Measurements from ENCODE around the gene DR1. TPM values are rescaled to one million over a fixed set of nuclear protein-coding genes. Genes with fewer than 3 reads are reported as not detected.

DR1 gene
- total RNA-seq, 1 experiment from 2014 or later = 87.3 TPM

DNA sequence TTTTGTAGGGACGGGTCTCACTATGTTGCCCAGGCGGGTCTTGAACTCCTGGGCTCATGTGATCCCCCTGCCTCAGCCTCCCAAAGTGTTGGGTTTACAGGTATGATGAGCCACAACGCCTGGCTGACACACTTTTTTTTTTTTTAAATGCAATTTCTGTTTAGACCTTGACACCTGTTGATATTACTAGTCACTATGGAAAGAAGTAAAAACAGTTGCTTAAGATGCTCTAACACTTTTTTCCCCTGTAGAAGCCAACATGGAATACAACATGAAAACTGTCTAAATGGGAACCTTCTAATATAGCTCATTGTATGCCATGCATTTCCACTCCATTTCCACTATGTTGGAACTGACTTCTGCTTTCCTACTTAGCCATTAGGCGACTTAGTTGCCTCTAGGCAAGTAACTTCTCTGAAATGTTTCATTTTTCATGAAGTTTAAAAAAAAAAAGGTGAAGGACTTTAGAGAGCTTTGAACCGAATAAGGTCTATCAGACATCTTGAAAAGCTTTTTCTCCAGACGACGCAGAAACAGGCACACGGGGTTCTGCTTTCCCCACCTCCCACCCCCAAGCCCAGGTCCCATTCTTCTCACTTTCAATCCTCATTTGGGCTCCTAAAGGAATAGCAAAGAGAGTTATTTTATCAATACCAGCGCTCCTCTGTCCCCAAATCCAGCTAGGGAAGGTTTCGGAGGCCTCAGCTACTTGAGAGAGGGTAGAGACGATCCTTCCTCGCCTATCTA, 648 bp upstream of the DR1 start:
- Histone ChIP-seq H2BK5ac (ENCODE audit: insufficient read length, low read length) (no peak overlapping the region), H2BK20ac (ENCODE audit: low read depth, low read length, poor library complexity, severe bottlenecking) (no peak overlapping the region), H3K14ac (ENCODE audit: insufficient read depth, low read length) (peak overlapping the region; percentile 83; the same call in 1 of the 2 replicates), H3K4ac (ENCODE audit: low read depth, low read length) (no peak overlapping the region; the same call in 1 of the 2 replicates), H4K5ac (ENCODE audit: insufficient read length, low read depth, low read length) (no peak overlapping the region), H3K9me3 (ENCODE audit: control insufficient read depth, low read depth, low read length) (no peaks in the 10 kb centered on the region), H4K20me1 (ENCODE audit: control insufficient read depth, insufficient read depth, insufficient read length) (peaks cover 3% of the 10 kb centered on the region), H3K79me2 (ENCODE audit: insufficient read depth, low read length) (peaks cover 18% of the 10 kb centered on the region; the same call in 1 of the 2 replicates), H3K18ac (ENCODE audit: insufficient read length, low read depth, low read length) (peak overlapping the region; percentile 55), H2AFZ (ENCODE audit: low read length) (no peak overlapping the region), H3K4me1 (ENCODE audit: insufficient read depth, low read length) (peaks cover 4% of the 10 kb centered on the region; the same call in 1 of the 2 replicates), H3K56ac (ENCODE audit: insufficient read length, low read depth, low read length) (no peak overlapping the region), H2BK120ac (ENCODE audit: low read depth, low read length, poor library complexity, severe bottlenecking) (no peak overlapping the region), H4K91ac (ENCODE audit: insufficient read length, low read depth, low read length) (no peak overlapping the region), H3K27ac (ENCODE audit: insufficient read length, low read depth, low read length) (peak overlapping the region; percentile 86), H3T11ph (ENCODE audit: low read length) (no peak overlapping the region), H2BK15ac (ENCODE audit: low read depth, low read length) (no peak overlapping the region), H3K4me2 (ENCODE audit: insufficient read depth, insufficient read length, low read length) (peak overlapping the region; percentile 99), H3K27me3 (ENCODE audit: insufficient read depth, low read length) (no peaks in the 10 kb centered on the region), H3K23me2 (ENCODE audit: insufficient read length, low read depth, low read length, poor library complexity, severe bottlenecking) (peaks cover 16% of the 10 kb centered on the region), H3K23ac (ENCODE audit: insufficient read length, low read depth, low read length) (no peak overlapping the region), H3K79me1 (ENCODE audit: insufficient read depth, low read depth, low read length, poor library complexity, severe bottlenecking) (no peaks in the 10 kb centered on the region), H4K8ac (replicated peaks; ENCODE audit: insufficient read length, low read depth, low read length) (no peak overlapping the region), H2AK5ac (ENCODE audit: insufficient read length, low read length) (no peak overlapping the region), H2BK12ac (ENCODE audit: insufficient read length, low read depth, low read length) (no peak overlapping the region), H3K9ac (ENCODE audit: extremely low read depth, insufficient read length, low read length) (peak overlapping the region; percentile 88)
- TF ChIP-seq, protein P1, sequence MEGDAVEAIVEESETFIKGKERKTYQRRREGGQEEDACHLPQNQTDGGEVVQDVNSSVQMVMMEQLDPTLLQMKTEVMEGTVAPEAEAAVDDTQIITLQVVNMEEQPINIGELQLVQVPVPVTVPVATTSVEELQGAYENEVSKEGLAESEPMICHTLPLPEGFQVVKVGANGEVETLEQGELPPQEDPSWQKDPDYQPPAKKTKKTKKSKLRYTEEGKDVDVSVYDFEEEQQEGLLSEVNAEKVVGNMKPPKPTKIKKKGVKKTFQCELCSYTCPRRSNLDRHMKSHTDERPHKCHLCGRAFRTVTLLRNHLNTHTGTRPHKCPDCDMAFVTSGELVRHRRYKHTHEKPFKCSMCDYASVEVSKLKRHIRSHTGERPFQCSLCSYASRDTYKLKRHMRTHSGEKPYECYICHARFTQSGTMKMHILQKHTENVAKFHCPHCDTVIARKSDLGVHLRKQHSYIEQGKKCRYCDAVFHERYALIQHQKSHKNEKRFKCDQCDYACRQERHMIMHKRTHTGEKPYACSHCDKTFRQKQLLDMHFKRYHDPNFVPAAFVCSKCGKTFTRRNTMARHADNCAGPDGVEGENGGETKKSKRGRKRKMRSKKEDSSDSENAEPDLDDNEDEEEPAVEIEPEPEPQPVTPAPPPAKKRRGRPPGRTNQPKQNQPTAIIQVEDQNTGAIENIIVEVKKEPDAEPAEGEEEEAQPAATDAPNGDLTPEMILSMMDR (conservative IDR thresholded peaks at IDR 0.05) = no peak
- no peaks in the 10 kb centered on the region for H3K27me3 Mint-ChIP-seq (ENCODE audit: low read depth)
- no peak for DNase-seq
- H3K27ac Mint-ChIP-seq = peak overlapping the region; percentile 98
- H3K9me3 Mint-ChIP-seq = no peaks in the 10 kb centered on the region
- peak overlapping the region; percentile 90 to 97 for H3K4me3 Mint-ChIP-seq
- whole genome bisulfite sequencing (ENCODE audit: extremely low coverage, insufficient read length, low lambda C conversion rate) = no CpG with 5 or more reads among the region's 12 CpGs
- H3K4me1 Mint-ChIP-seq = peaks cover 20 to 23% of the 10 kb centered on the region in 2 experiments
- H3K36me3 Mint-ChIP-seq (ENCODE audit: insufficient read depth in 1 of 3, low read depth in 3 of 3) = peaks cover 2 to 13% (median 11%) of the 10 kb centered on the region in 3 experiments; a peak in 5 of 7 replicates

Measured in H9 (cell line).